ENCODE data around the gene TMEM131L.
"Not testable (repeated sequence)": the region's sequence is repeated elsewhere in the genome, so short reads cannot be mapped to it uniquely, and the experiment has no call there.

GRCh38 chr4:153451145-153451544 lies 15.0 kb upstream of the TMEM131L start:
- not testable (repeated sequence) for TF ChIP-seq CTCF, EP300 (IDR thresholded peaks at IDR 0.05)
